ENCODE measurements around the gene ZNF821.

GRCh38 chr16:71916397-71916920 is 32.5 kb upstream of the ZNF821 start:
- TF ChIP-seq CTCF (conservative IDR thresholded peaks at IDR 0.05) (no peak), EZH2 (IDR thresholded peaks at IDR 0.05; ENCODE audit: low read depth) (no peak)
